ENCODE data around the gene DEXI. TPM values are rescaled to one million over a fixed set of nuclear protein-coding genes. Genes with fewer than 3 reads are reported as not detected.
A peak's percentile ranks its signal among the peaks of the same experiment; 100 is the strongest.

The DEXI gene
- total RNA-seq, 1 donor from 2014 or later, result 35.6 TPM

DNA sequence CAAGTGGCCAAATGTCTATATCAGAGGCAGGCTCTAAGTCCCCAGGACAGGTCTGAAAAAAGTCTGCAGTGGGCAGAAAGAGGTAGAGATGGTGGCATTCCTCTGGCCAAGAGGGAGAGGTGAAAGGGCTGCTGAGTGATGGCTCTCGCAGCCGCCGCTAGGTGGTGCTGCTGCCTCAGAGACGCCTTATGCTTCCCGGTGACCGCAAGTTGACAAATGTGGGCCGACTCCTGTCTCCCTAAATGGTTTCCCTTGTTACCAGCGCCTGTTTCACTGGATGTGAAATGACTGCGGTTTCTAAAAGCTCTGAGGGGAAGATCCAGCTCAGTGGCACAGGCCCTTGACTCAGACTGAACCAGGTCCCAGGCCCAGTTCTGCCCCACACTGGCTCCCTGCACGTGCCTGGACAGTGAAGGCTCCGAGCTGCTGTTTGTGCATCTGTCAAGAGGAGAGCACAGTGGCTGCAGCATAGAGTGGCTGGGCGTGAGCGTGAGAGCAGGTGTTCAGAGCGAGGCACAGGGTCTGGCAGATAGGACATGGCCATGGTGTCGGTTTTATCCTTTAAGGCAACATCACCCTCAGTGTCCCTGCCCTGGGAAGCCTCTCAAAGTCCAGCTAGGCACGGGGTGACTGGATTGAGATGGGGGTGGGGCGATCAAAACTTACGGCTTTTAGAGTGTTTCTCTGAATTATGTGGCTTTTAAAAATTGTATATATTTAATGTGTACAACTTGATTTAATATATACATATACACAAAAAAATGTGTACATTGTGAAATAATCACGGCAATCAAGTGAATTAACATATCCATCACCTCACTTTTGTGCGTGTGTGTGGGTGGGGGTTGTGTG, 22.0 kb upstream of the DEXI start:
- TF ChIP-seq, protein P1, sequence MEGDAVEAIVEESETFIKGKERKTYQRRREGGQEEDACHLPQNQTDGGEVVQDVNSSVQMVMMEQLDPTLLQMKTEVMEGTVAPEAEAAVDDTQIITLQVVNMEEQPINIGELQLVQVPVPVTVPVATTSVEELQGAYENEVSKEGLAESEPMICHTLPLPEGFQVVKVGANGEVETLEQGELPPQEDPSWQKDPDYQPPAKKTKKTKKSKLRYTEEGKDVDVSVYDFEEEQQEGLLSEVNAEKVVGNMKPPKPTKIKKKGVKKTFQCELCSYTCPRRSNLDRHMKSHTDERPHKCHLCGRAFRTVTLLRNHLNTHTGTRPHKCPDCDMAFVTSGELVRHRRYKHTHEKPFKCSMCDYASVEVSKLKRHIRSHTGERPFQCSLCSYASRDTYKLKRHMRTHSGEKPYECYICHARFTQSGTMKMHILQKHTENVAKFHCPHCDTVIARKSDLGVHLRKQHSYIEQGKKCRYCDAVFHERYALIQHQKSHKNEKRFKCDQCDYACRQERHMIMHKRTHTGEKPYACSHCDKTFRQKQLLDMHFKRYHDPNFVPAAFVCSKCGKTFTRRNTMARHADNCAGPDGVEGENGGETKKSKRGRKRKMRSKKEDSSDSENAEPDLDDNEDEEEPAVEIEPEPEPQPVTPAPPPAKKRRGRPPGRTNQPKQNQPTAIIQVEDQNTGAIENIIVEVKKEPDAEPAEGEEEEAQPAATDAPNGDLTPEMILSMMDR (conservative IDR thresholded peaks at IDR 0.05), result peak; percentile 97
- Mint-ChIP-seq H3K9me3 (no peaks in the 10 kb centered on the region), H3K27ac (ENCODE audit: unreplicated experiment) (no peak overlapping the region), H3K36me3 (ENCODE audit: low read depth) (peaks cover 2% of the 10 kb centered on the region), H3K4me1 (peaks cover 7% of the 10 kb centered on the region), H3K27me3 (ENCODE audit: low read depth) (no peaks in the 10 kb centered on the region), H3K4me3 (no peak overlapping the region)
- DNase-seq (ENCODE audit: low read depth, low spot score), result peak; percentile 91

DNA sequence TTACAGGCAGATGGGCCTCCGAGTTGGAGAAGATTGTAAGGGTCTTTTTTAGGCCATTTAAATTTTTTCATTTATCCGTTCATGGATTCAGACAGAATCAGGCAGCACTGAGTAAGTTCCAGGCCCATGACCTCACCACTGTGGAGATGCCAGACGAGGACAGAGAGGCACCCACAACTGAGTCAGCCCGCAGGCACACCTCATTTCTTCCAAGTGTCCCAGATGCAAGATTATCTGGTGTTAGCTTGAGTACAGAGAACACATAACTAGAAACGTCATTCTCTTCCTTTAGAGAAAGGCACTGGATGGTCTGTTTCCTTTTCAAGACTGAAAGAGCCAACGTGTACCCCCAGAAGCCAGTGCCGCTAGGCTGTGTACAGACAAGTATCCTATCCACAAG, 19.0 kb upstream of the DEXI start:
- Mint-ChIP-seq H3K4me1 (peaks cover 7% of the 10 kb centered on the region), H3K4me3 (no peak overlapping the region), H3K27ac (ENCODE audit: unreplicated experiment) (no peak overlapping the region), H3K27me3 (ENCODE audit: low read depth) (no peaks in the 10 kb centered on the region), H3K9me3 (no peaks in the 10 kb centered on the region), H3K36me3 (ENCODE audit: low read depth) (peaks cover 2% of the 10 kb centered on the region)
- no peak for DNase-seq (ENCODE audit: low read depth, low spot score)
- TF ChIP-seq, protein P1 (conservative IDR thresholded peaks at IDR 0.05), result no peak

DNA sequence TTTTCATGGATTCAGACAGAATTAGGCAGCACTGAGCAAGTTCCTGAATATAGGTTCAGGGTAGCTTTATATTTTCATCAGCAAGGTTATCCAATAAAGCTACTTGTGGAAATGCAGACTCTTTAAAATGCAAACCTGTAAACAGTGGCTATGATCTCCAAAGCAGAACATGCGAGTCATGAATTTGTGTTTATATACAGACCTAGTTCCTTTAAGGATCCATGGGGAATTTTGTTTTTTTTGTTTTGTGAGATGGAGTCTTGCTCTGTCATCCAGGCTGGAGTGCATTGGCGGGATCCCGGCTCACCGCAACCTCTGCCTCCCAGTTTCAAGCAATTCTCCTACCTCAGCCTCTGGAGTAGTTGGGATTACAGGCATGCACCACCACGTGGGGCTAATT, 16.9 kb upstream of the DEXI start:
- TF ChIP-seq, protein P1 (conservative IDR thresholded peaks at IDR 0.05), result no peak
- Mint-ChIP-seq H3K4me1 (peaks cover 8% of the 10 kb centered on the region), H3K36me3 (ENCODE audit: low read depth) (no peaks in the 10 kb centered on the region), H3K9me3 (no peaks in the 10 kb centered on the region), H3K27ac (ENCODE audit: unreplicated experiment) (no peak overlapping the region), H3K4me3 (no peak overlapping the region), H3K27me3 (ENCODE audit: low read depth) (no peaks in the 10 kb centered on the region)
- no peak for DNase-seq (ENCODE audit: low read depth, low spot score)

DNA sequence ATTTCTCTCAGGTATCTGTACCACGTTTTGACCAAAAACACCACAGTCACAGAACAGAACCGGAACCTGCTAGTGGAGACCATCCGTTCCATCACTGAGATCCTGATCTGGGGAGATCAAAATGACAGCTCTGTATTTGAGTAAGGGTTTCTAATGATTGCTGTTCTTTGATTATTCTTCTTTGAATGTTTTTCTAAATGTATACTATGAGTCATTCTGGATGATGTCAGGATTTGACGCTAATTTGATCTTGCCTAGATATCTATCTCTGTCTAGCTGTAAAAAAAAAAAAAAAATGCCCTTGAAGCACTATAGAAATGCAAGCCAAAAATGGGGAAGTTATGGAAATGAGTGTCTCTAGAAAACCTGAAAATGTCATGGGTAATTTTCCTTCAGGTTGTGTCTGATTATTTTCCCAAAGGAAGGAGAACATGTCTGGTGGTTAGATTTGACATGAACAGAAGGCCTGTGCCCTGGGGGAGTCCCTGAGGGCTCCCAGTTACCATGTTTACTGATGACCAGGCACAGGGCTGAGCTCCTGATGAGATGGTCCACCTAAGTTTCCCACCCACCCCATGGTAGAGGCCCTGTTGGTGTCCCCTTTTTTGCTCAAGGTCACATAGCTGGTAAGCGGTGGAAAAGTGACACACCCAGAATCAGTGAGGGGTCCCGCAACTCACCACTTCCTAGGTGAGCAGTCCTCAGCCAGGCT, 15.7 kb upstream of the DEXI start:
- TF ChIP-seq, protein P1 (conservative IDR thresholded peaks at IDR 0.05), result no peak
- Mint-ChIP-seq H3K4me1 (peaks cover 4% of the 10 kb centered on the region), H3K27me3 (ENCODE audit: low read depth) (no peaks in the 10 kb centered on the region), H3K4me3 (no peak overlapping the region), H3K27ac (ENCODE audit: unreplicated experiment) (no peak overlapping the region), H3K36me3 (ENCODE audit: low read depth) (no peaks in the 10 kb centered on the region), H3K9me3 (no peaks in the 10 kb centered on the region)
- DNase-seq (ENCODE audit: low read depth, low spot score), result no peak

DNA sequence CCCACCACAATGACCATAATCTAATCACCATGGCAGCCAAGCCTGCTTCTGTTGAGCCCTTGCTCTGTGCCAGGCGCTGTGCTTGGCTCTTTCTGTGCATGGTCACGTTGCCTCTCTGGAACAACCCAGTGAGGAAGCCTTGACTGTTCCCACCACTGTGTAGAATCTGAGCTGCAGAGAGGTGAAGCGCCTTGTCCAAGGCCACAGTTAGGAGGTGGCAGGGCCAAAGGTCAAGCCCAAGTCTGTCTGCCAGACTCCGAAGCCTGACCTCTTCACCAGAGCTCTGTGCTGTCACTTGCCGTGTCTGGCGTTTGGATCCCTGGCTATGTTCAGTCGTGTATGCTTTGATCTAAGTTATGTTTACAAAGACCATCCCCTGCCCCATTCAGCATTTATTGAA, 12.6 kb upstream of the DEXI start:
- no peaks in the 10 kb centered on the region for H3K27me3 Mint-ChIP-seq (ENCODE audit: low read depth)
- TF ChIP-seq, protein P1 (conservative IDR thresholded peaks at IDR 0.05), result no peak
- no peak overlapping the region for H3K27ac Mint-ChIP-seq (ENCODE audit: unreplicated experiment)
- H3K9me3 Mint-ChIP-seq, result no peaks in the 10 kb centered on the region
- H3K4me1 Mint-ChIP-seq, result peaks cover 4% of the 10 kb centered on the region
- DNase-seq (ENCODE audit: low read depth, low spot score), result no peak
- no peak overlapping the region for H3K4me3 Mint-ChIP-seq
- no peaks in the 10 kb centered on the region for H3K36me3 Mint-ChIP-seq (ENCODE audit: low read depth)

Measured in neural crest cell (in vitro differentiated cells).